GM12878 (cell line): ENCODE data around the gene UBE3B. TPM values are rescaled to one million over a fixed set of nuclear protein-coding genes. Genes with fewer than 3 reads are reported as not detected.

Source experiments
- ATAC-seq: fragments of 200-7000 bp; cut with Tn5 transposase; 3 replicates; pipeline ENCODE4 v1.9.1; 2020; ENCODE audit warnings: mild to moderate bottlenecking, moderate library complexity
- BruUV-seq: library from RNA; stranded (reverse); fragments of 400-500 nt; replicated peaks from 2 replicates; lab custom pipeline; 2021; lab: Mats Ljungman, UMichigan
- CTCF ChIA-PET: fragments of 300-600 bp; sonication (Branson Sonifier 250); formaldehyde crosslinking; extraction: SDS; loops from one replicate; lab custom pipeline; 2021; ENCODE audit warnings: inconsistent platforms; lab: Yijun Ruan, JAX
- POLR2A ChIA-PET: fragments of 350-600 bp; formaldehyde crosslinking; extraction: SDS; loops from one replicate; lab custom pipeline; 2021; ENCODE audit warnings: inconsistent platforms; lab: Charles Lee
- RAD21 ChIA-PET: fragments of 300-600 bp; sonication (Branson Sonifier 250); formaldehyde crosslinking; loops from one replicate; lab custom pipeline; 2023; ENCODE audit warnings: antibody characterized with exemption; ENCODE audit not compliant: unreplicated experiment; lab: Charles Lee
- SMC1A ChIA-PET: fragments of 300-600 bp; sonication (Branson Sonifier 250); formaldehyde crosslinking; loops from one replicate; lab custom pipeline; 2023; ENCODE audit not compliant: unreplicated experiment, uncharacterized antibody; lab: Charles Lee
- DNase-seq: peaks from one replicate; pipeline ENCODE4 v3.0.0-alpha.2; 2011; ENCODE audit warnings: low read depth, low spot score
- FAIRE-seq: peaks from 3 replicates; lab custom pipeline; 2011; peaks lifted over from hg19 to GRCh38; lab: Jason Lieb, UNC
- H2AFZ ChIP-seq: 2 replicates; pipeline ENCODE4 v1.6.0; 2011; ENCODE audit warnings: low read depth, low read length, control low read depth; ENCODE audit not compliant: control insufficient read depth
- H3K27ac ChIP-seq: 2 replicates; pipeline ENCODE4 v1.5.1; 2011; ENCODE audit warnings: control low read depth; ENCODE audit not compliant: control insufficient read depth, insufficient read depth
- H3K27me3 ChIP-seq, 2 experiments: replicated peaks in 1 of 2; 2 replicates each; pipeline versions ENCODE4 v1.6.0 to v1.6.1; 2011; ENCODE audit warnings: low read length in 1 of 2; ENCODE audit not compliant: control insufficient read depth in 2 of 2, insufficient read depth in 2 of 2
- H3K36me3 ChIP-seq, 2 experiments: 2 replicates each; pipeline ENCODE4 v1.5.1; 2011; ENCODE audit warnings: low read length in 1 of 2; ENCODE audit not compliant: control insufficient read depth in 2 of 2, insufficient read depth in 2 of 2
- H3K4me1 ChIP-seq: 2 replicates; pipeline ENCODE4 v1.6.1; 2011; ENCODE audit warnings: mild to moderate bottlenecking, low read length, moderate library complexity, mixed read lengths; ENCODE audit not compliant: control insufficient read depth, insufficient read depth
- H3K4me2 ChIP-seq: 2 replicates; pipeline ENCODE4 v1.6.0; 2011; ENCODE audit warnings: control low read depth; ENCODE audit not compliant: control insufficient read depth, insufficient read depth
- H3K4me3 ChIP-seq: fragments of 200-600 bp; sonication (generic); 2 replicates; pipeline ENCODE4 v1.5.1; 2016
- H3K79me2 ChIP-seq: 2 replicates; pipeline ENCODE4 v1.6.0; 2011; ENCODE audit warnings: low read length; ENCODE audit not compliant: control insufficient read depth, insufficient read depth
- H3K9ac ChIP-seq: 2 replicates; pipeline ENCODE4 v1.8.0; 2011; ENCODE audit warnings: low read length, control low read depth, mixed read lengths; ENCODE audit not compliant: control insufficient read depth, insufficient read depth
- H3K9me3 ChIP-seq: replicated peaks from 3 replicates; pipeline ENCODE4 v1.5.1; 2011; ENCODE audit warnings: mild to moderate bottlenecking, low read length; ENCODE audit not compliant: control insufficient read depth, insufficient read depth
- H4K20me1 ChIP-seq: 2 replicates; pipeline ENCODE4 v1.6.0; 2011; ENCODE audit not compliant: control insufficient read depth, insufficient read depth
- CHD1 ChIP-seq: IDR thresholded peaks from 2 replicates; pipeline ENCODE4 v1.6.1; 2012; ENCODE audit warnings: low read depth, low read length, improper control_type of control experiment
- GABPA ChIP-seq: IDR thresholded peaks from 2 replicates; pipeline ENCODE4 v1.6.1; 2014; ENCODE audit warnings: antibody characterized with exemption, low read depth, mild to moderate bottlenecking, inconsistent platforms
- ZBTB11 ChIP-seq: fragments of 450-650 bp; formaldehyde crosslinking; IDR thresholded peaks from 2 replicates; pipeline ENCODE4 v1.5.0; 2022; ENCODE audit warnings: mild to moderate bottlenecking, missing genetic modification characterization
- WGBS: methylation state at CpG from one replicate; pipeline ENCODE4 v1.1.6; 2016; ENCODE audit warnings: low lambda C conversion rate; ENCODE audit not compliant: insufficient replicate concordance, insufficient coverage; ENCODE audit errors: missing lambda C conversion rate; 5-methylcytosine and 5-hydroxymethylcytosine counted together
- in situ Hi-C: fragments of 300-500 bp; cut with MboI; formaldehyde crosslinking; loops from 9 replicates; pipeline ENCODE4 v1.14.3; 2018; ENCODE audit warnings: mixed read lengths
- intact Hi-C: fragments of 100-400 bp; cut with micrococcal nuclease; formaldehyde crosslinking; loops from one replicate; pipeline ENCODE4 v1.14.2; 2022; ENCODE audit not compliant: unreplicated experiment
- polyA plus RNA-seq, 11 experiments: library from polyadenylated mRNA; depleted of rRNA in 4 of 11; unstranded in 6 of 11; stranded (reverse) in 5 of 11; fragments of >200 nt; fragmentation: Nextera tagmentation in 4 of 11; fragmentation: Illumina TruSeq in 1 of 11; extraction: Ambion mirVana in 4 of 11; extraction: Trizol in 1 of 11; gene quantifications; 1 replicate in 1 of 11; 2 replicates in 10 of 11; pipeline versions ENCODE4 v1.2.1 to v1.2.3, GENCODE V29; 2011 to 2016; ENCODE audit warnings: inconsistent platforms in 2 of 11, missing spikeins in 2 of 11, low read depth in 1 of 11
- total RNA-seq, 4 experiments: library from RNA; depleted of rRNA in 3 of 4; stranded (reverse); fragments of >200 nt in 3 of 4; fragmentation: Illumina TruSeq in 1 of 4; extraction: Trizol in 1 of 4; gene quantifications; 2 replicates each; pipeline versions ENCODE4 v1.2.1 to v1.2.3, GENCODE V29; 2013 to 2021

Gene UBE3B
- total and polyA plus RNA-seq, 10 of the 15 experiments (the other 5 are each of a cell fraction or from before 2014, with no cell fraction given), result 7.4 to 25.3 (median 17.1) TPM

GRCh38 chr12:109544955-109545531 is 67.6 kb downstream of the UBE3B start:
- no peaks in the 10 kb centered on the region for H4K20me1 ChIP-seq
- no peaks in the 10 kb centered on the region for H3K36me3 ChIP-seq
- ATAC-seq (peak; percentile 31; the same call in 2 of the 3 replicates), FAIRE-seq (no peak), DNase-seq (no peak)
- ChIA-PET SMC1A (no interaction called here), CTCF (no interaction called here), POLR2A (interaction anchor here (0.6 kb wide), 1 partner anchor 254 kb away, joined by 3 read pairs; no protein-coding TSS in a partner anchor), RAD21 (no interaction called here)
- H2AFZ ChIP-seq, result no peak overlapping the region
- no peaks in the 10 kb centered on the region for H3K79me2 ChIP-seq
- H3K4me1 ChIP-seq, result no peaks in the 10 kb centered on the region
- H3K27me3 ChIP-seq, result no peaks in the 10 kb centered on the region
- in situ Hi-C loops (no loop called here), intact Hi-C loops (no loop called here)
- H3K9ac ChIP-seq, result no peak overlapping the region
- no peak overlapping the region for H3K27ac ChIP-seq
- no peaks in the 10 kb centered on the region for H3K9me3 ChIP-seq
- TF ChIP-seq GABPA (no peak), CHD1 (no peak), ZBTB11 (CRISPR knock-in tag) (no peak)
- 16% methylated on average over 7 of the region's 7 CpGs for WGBS
- H3K4me3 ChIP-seq, result no peak overlapping the region
- BruUV-seq, result no TSS peak
- H3K4me2 ChIP-seq, result no peak overlapping the region
